Measurements from ENCODE around the gene CASZ1. TPM values are rescaled to one million over a fixed set of nuclear protein-coding genes. Genes with fewer than 3 reads are reported as not detected.

The CASZ1 gene
- total RNA-seq, 1 donor from 2014 or later, result 18.3 TPM

DNA sequence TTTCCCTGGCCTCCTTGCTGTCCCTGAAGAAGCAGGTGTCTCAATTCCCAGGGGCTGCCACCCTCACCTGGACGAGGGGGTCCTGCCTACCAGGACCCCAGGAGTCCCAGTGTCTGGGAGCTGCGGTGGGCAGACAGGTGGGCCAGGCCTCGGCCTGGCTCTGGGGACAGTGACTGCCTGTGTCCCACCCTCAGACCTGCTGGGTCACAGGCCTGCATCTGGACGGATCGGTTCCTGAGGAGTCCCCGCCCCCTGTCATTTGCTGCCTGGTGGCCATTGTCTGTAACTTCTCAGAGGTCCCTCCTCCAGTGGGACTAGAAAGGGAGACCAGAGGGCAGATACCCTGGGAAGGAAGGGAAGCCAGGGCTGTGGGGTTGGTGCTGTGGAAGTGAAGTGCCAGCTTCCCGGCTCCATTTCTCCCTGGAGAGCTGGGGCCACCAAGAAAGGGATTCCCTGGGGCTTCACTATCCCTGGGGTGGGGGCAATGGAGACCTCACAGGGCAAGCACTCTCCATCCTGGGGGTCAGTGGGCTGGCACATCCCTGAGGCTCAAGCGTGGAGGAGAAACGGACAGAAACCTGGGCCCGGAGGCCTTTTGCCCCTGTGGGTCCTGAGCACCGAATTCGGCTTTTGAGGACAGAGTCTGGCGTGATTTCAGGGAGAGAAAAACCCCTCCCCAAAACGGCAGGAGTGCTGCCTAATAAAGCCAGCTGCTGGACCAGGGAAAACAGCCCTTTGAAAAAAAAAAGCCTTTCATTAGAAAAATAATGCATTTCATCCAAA lies 164.4 kb downstream of the CASZ1 start:
- TF ChIP-seq, protein P1, sequence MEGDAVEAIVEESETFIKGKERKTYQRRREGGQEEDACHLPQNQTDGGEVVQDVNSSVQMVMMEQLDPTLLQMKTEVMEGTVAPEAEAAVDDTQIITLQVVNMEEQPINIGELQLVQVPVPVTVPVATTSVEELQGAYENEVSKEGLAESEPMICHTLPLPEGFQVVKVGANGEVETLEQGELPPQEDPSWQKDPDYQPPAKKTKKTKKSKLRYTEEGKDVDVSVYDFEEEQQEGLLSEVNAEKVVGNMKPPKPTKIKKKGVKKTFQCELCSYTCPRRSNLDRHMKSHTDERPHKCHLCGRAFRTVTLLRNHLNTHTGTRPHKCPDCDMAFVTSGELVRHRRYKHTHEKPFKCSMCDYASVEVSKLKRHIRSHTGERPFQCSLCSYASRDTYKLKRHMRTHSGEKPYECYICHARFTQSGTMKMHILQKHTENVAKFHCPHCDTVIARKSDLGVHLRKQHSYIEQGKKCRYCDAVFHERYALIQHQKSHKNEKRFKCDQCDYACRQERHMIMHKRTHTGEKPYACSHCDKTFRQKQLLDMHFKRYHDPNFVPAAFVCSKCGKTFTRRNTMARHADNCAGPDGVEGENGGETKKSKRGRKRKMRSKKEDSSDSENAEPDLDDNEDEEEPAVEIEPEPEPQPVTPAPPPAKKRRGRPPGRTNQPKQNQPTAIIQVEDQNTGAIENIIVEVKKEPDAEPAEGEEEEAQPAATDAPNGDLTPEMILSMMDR (IDR thresholded peaks at IDR 0.05; ENCODE audit: partially characterized antibody, unreplicated experiment), result no peak
- peak; percentile 43 for DNase-seq
- Mint-ChIP-seq H3K4me1 (ENCODE audit: low read depth, unreplicated experiment) (peaks cover 4% of the 10 kb centered on the region), H3K27ac (ENCODE audit: unreplicated experiment) (no peak overlapping the region), H3K4me3 (ENCODE audit: unreplicated experiment) (no peak overlapping the region), H3K9me3 (ENCODE audit: unreplicated experiment) (peaks cover 5% of the 10 kb centered on the region), H3K36me3 (ENCODE audit: unreplicated experiment) (no peaks in the 10 kb centered on the region), H3K27me3 (ENCODE audit: unreplicated experiment) (peaks cover 3% of the 10 kb centered on the region)

DNA sequence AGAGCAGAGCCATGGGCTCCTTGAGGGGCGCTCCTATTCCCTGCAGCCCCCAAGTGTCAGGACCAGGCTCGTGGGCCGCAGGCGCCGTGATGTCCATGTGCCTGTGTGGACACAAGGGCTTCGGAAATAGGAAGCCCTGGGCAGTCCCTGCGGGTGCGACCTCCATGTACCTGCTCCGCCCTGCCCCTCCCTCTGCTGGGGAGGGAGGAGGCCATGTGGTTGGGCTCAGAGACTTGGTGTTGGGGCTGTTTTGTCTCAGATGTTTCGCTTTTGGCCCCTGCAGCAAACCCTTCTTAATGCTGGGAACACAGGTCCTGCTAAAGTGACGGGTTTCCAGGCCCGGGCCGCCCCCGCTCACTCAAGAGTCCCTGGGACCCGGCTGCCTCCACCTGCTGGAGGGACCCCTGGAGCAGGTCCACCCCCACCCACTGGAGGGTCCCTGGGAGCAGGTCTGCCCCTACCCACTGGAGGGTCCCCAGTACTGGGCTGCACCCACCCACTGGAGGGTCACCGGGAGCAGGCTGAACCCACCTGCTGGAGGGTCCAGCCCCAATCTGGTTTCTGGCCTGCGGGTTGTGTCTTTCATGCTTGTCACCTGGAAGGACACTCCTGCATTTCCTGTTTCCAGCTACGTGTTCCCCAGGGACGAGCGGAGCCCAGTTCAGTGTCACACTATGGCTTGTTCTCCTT lies 165.2 kb downstream of the CASZ1 start:
- H3K9me3 Mint-ChIP-seq (ENCODE audit: unreplicated experiment), result peaks cover 4% of the 10 kb centered on the region
- DNase-seq, result peak; percentile 16
- H3K27ac Mint-ChIP-seq (ENCODE audit: unreplicated experiment), result no peak overlapping the region
- no peaks in the 10 kb centered on the region for H3K36me3 Mint-ChIP-seq (ENCODE audit: unreplicated experiment)
- H3K4me3 Mint-ChIP-seq (ENCODE audit: unreplicated experiment), result no peak overlapping the region
- peaks cover 4% of the 10 kb centered on the region for H3K27me3 Mint-ChIP-seq (ENCODE audit: unreplicated experiment)
- H3K4me1 Mint-ChIP-seq (ENCODE audit: low read depth, unreplicated experiment), result peaks cover 9% of the 10 kb centered on the region
- TF ChIP-seq, protein P1 (IDR thresholded peaks at IDR 0.05; ENCODE audit: partially characterized antibody, unreplicated experiment), result no peak

DNA sequence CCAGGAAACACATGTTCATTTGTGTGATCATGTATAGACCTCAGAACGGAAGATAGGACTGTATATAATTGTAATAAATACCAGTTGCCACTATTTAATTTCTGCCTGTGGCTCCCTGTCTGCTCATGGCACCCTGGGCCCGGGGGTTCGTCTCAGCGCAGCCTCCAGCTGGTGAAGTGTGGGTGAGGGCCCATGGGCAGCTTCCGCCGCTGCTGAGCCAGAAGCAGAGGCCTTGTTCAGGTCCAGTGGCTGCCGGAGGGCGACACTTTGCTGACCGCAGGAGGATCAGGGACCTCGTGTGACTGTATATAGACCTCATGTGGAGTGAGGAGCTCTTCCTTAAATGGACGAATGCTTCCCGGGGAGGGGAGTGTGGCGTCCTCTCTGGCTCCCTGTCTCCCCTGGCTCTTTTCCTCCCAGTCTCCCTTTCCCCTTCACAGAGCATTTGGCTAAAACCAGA lies 165.8 kb downstream of the CASZ1 start:
- Mint-ChIP-seq H3K27ac (ENCODE audit: unreplicated experiment) (no peak overlapping the region), H3K9me3 (ENCODE audit: unreplicated experiment) (peaks cover 4% of the 10 kb centered on the region), H3K4me3 (ENCODE audit: unreplicated experiment) (no peak overlapping the region), H3K4me1 (ENCODE audit: low read depth, unreplicated experiment) (peaks cover 12% of the 10 kb centered on the region), H3K36me3 (ENCODE audit: unreplicated experiment) (no peaks in the 10 kb centered on the region), H3K27me3 (ENCODE audit: unreplicated experiment) (peaks cover 4% of the 10 kb centered on the region)
- TF ChIP-seq, protein P1 (IDR thresholded peaks at IDR 0.05; ENCODE audit: partially characterized antibody, unreplicated experiment), result no peak
- peak; percentile 10 for DNase-seq

DNA sequence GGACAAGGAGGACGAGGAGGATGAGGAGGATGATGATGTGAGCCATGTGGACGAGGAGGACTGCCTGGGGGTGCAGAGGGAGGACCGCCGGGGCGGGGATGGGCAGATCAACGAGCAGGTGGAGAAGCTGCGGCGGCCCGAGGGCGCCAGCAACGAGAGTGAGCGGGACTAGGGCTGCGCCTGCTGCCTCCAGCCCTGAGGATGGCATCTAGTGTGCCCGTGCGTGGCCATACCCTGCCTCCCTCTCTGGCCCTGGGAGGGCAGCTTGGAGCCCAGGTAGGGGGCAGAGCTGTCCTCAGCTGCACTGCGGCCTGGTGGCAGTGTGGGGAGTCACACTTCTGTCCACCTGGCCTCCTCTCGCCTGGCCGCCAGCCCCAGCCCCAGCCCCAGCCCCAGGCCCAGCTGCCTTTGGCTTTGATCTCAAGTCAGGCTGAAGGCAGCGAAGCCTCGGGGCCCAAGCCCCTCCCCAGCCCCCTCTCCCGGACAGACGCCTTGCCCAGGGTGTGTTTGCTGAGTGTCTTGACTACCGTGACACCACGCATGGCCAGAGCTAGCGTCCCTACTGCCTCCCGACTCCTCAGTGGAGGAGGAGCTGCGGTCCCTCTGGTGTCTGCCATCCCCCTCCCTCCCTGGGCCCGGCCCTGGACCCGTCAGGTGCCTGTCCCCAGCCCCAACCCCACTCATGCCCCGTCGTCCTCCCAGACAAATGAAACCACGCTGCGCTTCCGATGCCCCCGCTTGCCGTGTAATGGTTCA lies 166.5 kb downstream of the CASZ1 start:
- Mint-ChIP-seq H3K4me3 (ENCODE audit: unreplicated experiment) (no peak overlapping the region), H3K27me3 (ENCODE audit: unreplicated experiment) (peaks cover 4% of the 10 kb centered on the region), H3K27ac (ENCODE audit: unreplicated experiment) (no peak overlapping the region), H3K4me1 (ENCODE audit: low read depth, unreplicated experiment) (peaks cover 13% of the 10 kb centered on the region), H3K9me3 (ENCODE audit: unreplicated experiment) (peaks cover 4% of the 10 kb centered on the region), H3K36me3 (ENCODE audit: unreplicated experiment) (no peaks in the 10 kb centered on the region)
- TF ChIP-seq, protein P1 (IDR thresholded peaks at IDR 0.05; ENCODE audit: partially characterized antibody, unreplicated experiment), result no peak
- peak; percentile 19 for DNase-seq
